H9 (cell line): ENCODE data around the gene NCKAP5. TPM values are rescaled to one million over a fixed set of nuclear protein-coding genes. Genes with fewer than 3 reads are reported as not detected.

Experiments used
- DNase-seq: peaks from one replicate; pipeline ENCODE4 v3.0.0-alpha.2; 2017
- H2AFZ ChIP-seq: one replicate; pipeline ENCODE4 v1.6.1; 2013; ENCODE audit warnings: mild to moderate bottlenecking, low read length, control low read depth, moderate library complexity
- H2AK5ac ChIP-seq: 2 replicates; pipeline ENCODE4 v1.6.1; 2013; ENCODE audit warnings: low read length, control low read depth, mixed read lengths; ENCODE audit not compliant: insufficient read length
- H2BK120ac ChIP-seq: one replicate; pipeline ENCODE4 v1.6.1; 2013; ENCODE audit warnings: low read depth, mild to moderate bottlenecking, low read length, control low read depth, inconsistent platforms; ENCODE audit not compliant: poor library complexity, severe bottlenecking
- H2BK12ac ChIP-seq: 2 replicates; pipeline ENCODE4 v1.6.1; 2013; ENCODE audit warnings: low read length, control low read depth, mixed read lengths, low read depth; ENCODE audit not compliant: insufficient read length
- H2BK15ac ChIP-seq: 2 replicates; pipeline ENCODE4 v1.6.1; 2013; ENCODE audit warnings: low read depth, low read length, control low read depth
- H2BK20ac ChIP-seq: one replicate; pipeline ENCODE4 v1.6.1; 2013; ENCODE audit warnings: low read depth, mild to moderate bottlenecking, low read length, control low read depth, inconsistent platforms; ENCODE audit not compliant: poor library complexity, severe bottlenecking
- H2BK5ac ChIP-seq: 2 replicates; pipeline ENCODE4 v1.6.1; 2013; ENCODE audit warnings: low read length, control low read depth, mixed read lengths; ENCODE audit not compliant: insufficient read length
- H3K14ac ChIP-seq: 2 replicates; pipeline ENCODE4 v1.6.1; 2013; ENCODE audit warnings: low read length, control low read depth; ENCODE audit not compliant: insufficient read depth
- H3K18ac ChIP-seq: 2 replicates; pipeline ENCODE4 v1.6.1; 2013; ENCODE audit warnings: low read depth, mild to moderate bottlenecking, mixed read lengths, low read length, control low read depth; ENCODE audit not compliant: insufficient read length
- H3K23ac ChIP-seq: 2 replicates; pipeline ENCODE4 v1.6.1; 2013; ENCODE audit warnings: low read length, control low read depth, mixed read lengths, low read depth; ENCODE audit not compliant: insufficient read length
- H3K23me2 ChIP-seq: 2 replicates; pipeline ENCODE4 v1.6.1; 2013; ENCODE audit warnings: low read depth, mild to moderate bottlenecking, mixed read lengths, low read length, control low read depth; ENCODE audit not compliant: insufficient read length, poor library complexity, severe bottlenecking
- H3K27ac ChIP-seq: 2 replicates; pipeline ENCODE4 v1.5.1; 2013; ENCODE audit warnings: low read length, control low read depth, mixed read lengths, low read depth; ENCODE audit not compliant: insufficient read length
- H3K27me3 ChIP-seq: 2 replicates; pipeline ENCODE4 v1.6.1; 2013; ENCODE audit warnings: low read length, control low read depth, inconsistent platforms; ENCODE audit not compliant: insufficient read depth
- H3K4ac ChIP-seq: 2 replicates; pipeline ENCODE4 v1.6.1; 2013; ENCODE audit warnings: low read depth, mild to moderate bottlenecking, control low read depth, inconsistent platforms, low read length, moderate library complexity
- H3K4me1 ChIP-seq: 2 replicates; pipeline ENCODE4 v1.6.1; 2013; ENCODE audit warnings: low read length, control low read depth, inconsistent platforms; ENCODE audit not compliant: insufficient read depth
- H3K4me2 ChIP-seq: 2 replicates; pipeline ENCODE4 v1.6.1; 2013; ENCODE audit warnings: low read length, control low read depth, mixed read lengths; ENCODE audit not compliant: insufficient read length, insufficient read depth
- H3K56ac ChIP-seq: 2 replicates; pipeline ENCODE4 v1.6.1; 2013; ENCODE audit warnings: low read depth, mild to moderate bottlenecking, mixed read lengths, low read length, control low read depth; ENCODE audit not compliant: insufficient read length
- H3K79me1 ChIP-seq: 2 replicates; pipeline ENCODE4 v1.6.1; 2013; ENCODE audit warnings: low read depth, mild to moderate bottlenecking, moderate library complexity, low read length, control low read depth, inconsistent platforms; ENCODE audit not compliant: insufficient read depth, poor library complexity, severe bottlenecking
- H3K79me2 ChIP-seq: 2 replicates; pipeline ENCODE4 v1.6.1; 2013; ENCODE audit warnings: low read length, control low read depth, inconsistent platforms; ENCODE audit not compliant: insufficient read depth
- H3K9ac ChIP-seq: 2 replicates; pipeline ENCODE4 v1.6.1; 2013; ENCODE audit warnings: low read length, control low read depth, mixed read lengths; ENCODE audit not compliant: insufficient read length; ENCODE audit errors: extremely low read depth
- H3K9me3 ChIP-seq: one replicate; pipeline ENCODE4 v1.6.1; 2013; ENCODE audit warnings: low read depth, low read length, inconsistent platforms; ENCODE audit not compliant: control insufficient read depth
- H3T11ph ChIP-seq: one replicate; pipeline ENCODE4 v1.6.1; 2013; ENCODE audit warnings: mild to moderate bottlenecking, low read length, control low read depth, inconsistent platforms
- H4K20me1 ChIP-seq: one replicate; pipeline ENCODE4 v1.6.1; 2013; ENCODE audit not compliant: control insufficient read depth, insufficient read length, insufficient read depth
- H4K5ac ChIP-seq: 2 replicates; pipeline ENCODE4 v1.6.1; 2013; ENCODE audit warnings: low read depth, mild to moderate bottlenecking, mixed read lengths, low read length, control low read depth; ENCODE audit not compliant: insufficient read length
- H4K8ac ChIP-seq: replicated peaks from 2 replicates; pipeline ENCODE4 v1.6.1; 2013; ENCODE audit warnings: low read length, control low read depth, mixed read lengths, low read depth; ENCODE audit not compliant: insufficient read length
- H4K91ac ChIP-seq: 2 replicates; pipeline ENCODE4 v1.6.1; 2013; ENCODE audit warnings: low read depth, mild to moderate bottlenecking, moderate library complexity, mixed read lengths, low read length, control low read depth; ENCODE audit not compliant: insufficient read length
- H3K27ac Mint-ChIP-seq, 3 experiments: 2 replicates in 2 of 3; 3 replicates in 1 of 3; pipeline ENCODE4 v1.8.0; 2020 to 2021; ENCODE audit warnings: mixed read lengths in 3 of 3, mild to moderate bottlenecking in 1 of 3, moderate library complexity in 1 of 3
- H3K27me3 Mint-ChIP-seq: 2 replicates; pipeline ENCODE4 v1.8.0; 2021; ENCODE audit warnings: low read depth, mild to moderate bottlenecking, moderate library complexity, mixed read lengths
- H3K36me3 Mint-ChIP-seq, 3 experiments: 2 replicates in 2 of 3; 3 replicates in 1 of 3; pipeline ENCODE4 v1.8.0; 2020 to 2021; ENCODE audit warnings: low read depth in 3 of 3, mixed read lengths in 3 of 3; ENCODE audit not compliant: insufficient read depth in 1 of 3
- H3K4me1 Mint-ChIP-seq, 2 experiments: 2 replicates each; pipeline ENCODE4 v1.8.0; 2020; ENCODE audit warnings: mixed read lengths in 2 of 2
- H3K4me3 Mint-ChIP-seq, 2 experiments: 2 replicates in 1 of 2; 3 replicates in 1 of 2; pipeline ENCODE4 v1.8.0; 2020 to 2021; ENCODE audit warnings: mild to moderate bottlenecking in 2 of 2, mixed read lengths in 2 of 2, moderate library complexity in 1 of 2
- H3K9me3 Mint-ChIP-seq, 2 experiments: 2 replicates in 1 of 2; 3 replicates in 1 of 2; pipeline ENCODE4 v1.8.0; 2020; ENCODE audit warnings: mild to moderate bottlenecking in 2 of 2, mixed read lengths in 2 of 2, moderate library complexity in 1 of 2
- CTCF ChIP-seq: fragments of 200-600 bp; sonication (generic); conservative IDR thresholded peaks from 3 replicates; pipeline ENCODE4 v1.8.0; 2021; ENCODE audit warnings: antibody characterized with exemption, mild to moderate bottlenecking
- WGBS: extraction: QIAGEN DNeasy Blood & Tissue Kit; methylation state at CpG from one replicate; pipeline ENCODE4 v1.1.7; 2013; ENCODE audit warnings: missing lambda C conversion rate, low lambda C conversion rate, mixed read lengths; ENCODE audit not compliant: insufficient read length; ENCODE audit errors: extremely low coverage; 5-methylcytosine and 5-hydroxymethylcytosine counted together
- total RNA-seq: library from RNA; stranded (reverse); gene quantifications from 2 replicates; pipeline ENCODE4 v1.2.1, GENCODE V29; 2021

The NCKAP5 gene
- total RNA-seq, 1 experiment from 2014 or later, result 0.26 TPM

- H3K18ac ChIP-seq, result no peak overlapping the region
- Mint-ChIP-seq H3K36me3 (no peaks in the 10 kb centered on the region), H3K9me3 (no peaks in the 10 kb centered on the region), H3K27me3 (no peaks in the 10 kb centered on the region), H3K27ac (no peak overlapping the region), H3K4me3 (no peak overlapping the region), H3K4me1 (peaks cover 3 to 10% of the 10 kb centered on the region in 2 experiments)
- H2BK20ac ChIP-seq, result no peak overlapping the region
- no peaks in the 10 kb centered on the region for H3K79me2 ChIP-seq
- no peak overlapping the region for H4K91ac ChIP-seq
- H3K27me3 ChIP-seq, result no peaks in the 10 kb centered on the region
- H3K14ac ChIP-seq, result no peak overlapping the region
- no peak overlapping the region for H2BK15ac ChIP-seq
- no peak overlapping the region for H2BK12ac ChIP-seq
- no peak overlapping the region for H3T11ph ChIP-seq
- H2AFZ ChIP-seq, result no peak overlapping the region
- TF ChIP-seq CTCF, result no peak
- H2BK5ac ChIP-seq, result no peak overlapping the region
- H3K56ac ChIP-seq, result no peak overlapping the region
- H3K23me2 ChIP-seq, result no peaks in the 10 kb centered on the region
- no peak overlapping the region for H4K5ac ChIP-seq
- no peak overlapping the region for H3K9ac ChIP-seq
- H3K27ac ChIP-seq, result no peak overlapping the region
- H3K4me1 ChIP-seq, result no peaks in the 10 kb centered on the region; the same call in 1 of the 2 replicates
- no CpG with 5 or more reads among the region's 4 CpGs for WGBS
- H3K9me3 ChIP-seq, result no peaks in the 10 kb centered on the region
- H2BK120ac ChIP-seq, result no peak overlapping the region
- H3K79me1 ChIP-seq, result no peaks in the 10 kb centered on the region
- no peaks in the 10 kb centered on the region for H4K20me1 ChIP-seq
- H3K4ac ChIP-seq, result no peak overlapping the region
- H2AK5ac ChIP-seq, result no peak overlapping the region
- no peak for DNase-seq
- H3K23ac ChIP-seq, result no peak overlapping the region
- no peak overlapping the region for H4K8ac ChIP-seq
- H3K4me2 ChIP-seq, result no peak overlapping the region
These were observed 696.4 kb downstream of the NCKAP5 start for GRCh38 chr2:132871831-132872230.
